Measurements from ENCODE around the gene ITPR2. TPM values are rescaled to one million over a fixed set of nuclear protein-coding genes. Genes with fewer than 3 reads are reported as not detected.

Gene ITPR2
- total RNA-seq, 2 donors from 2014 or later: 44.3 to 55.5 TPM

DNA sequence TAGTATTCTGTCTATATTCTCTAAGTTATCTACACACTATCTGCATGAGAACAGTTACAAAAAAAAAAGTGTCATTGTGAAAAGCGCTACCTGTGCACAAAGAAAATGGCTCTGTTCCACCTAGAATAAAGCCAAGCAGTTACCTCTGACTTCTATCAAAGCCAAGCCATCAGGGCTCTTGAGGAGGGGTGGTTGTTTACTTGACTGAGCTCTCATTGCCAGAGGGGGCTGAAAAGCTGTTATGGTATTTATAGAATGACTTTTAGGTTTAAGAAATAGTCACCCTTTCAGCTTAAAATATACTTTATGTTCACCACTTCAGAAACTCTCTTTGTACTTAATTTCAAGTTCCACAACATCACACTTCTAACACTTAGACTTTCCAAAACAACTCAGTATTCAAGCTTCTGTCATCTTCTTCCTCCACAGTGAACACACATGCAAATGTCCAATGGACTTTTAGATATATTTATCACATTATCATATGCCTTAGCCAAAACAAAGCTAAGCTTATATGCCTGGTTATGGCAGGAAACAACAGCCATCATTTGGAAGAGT lies 7.5 kb downstream of the ITPR2 start:
- ATAC-seq (replicated peaks in 1 of 2) (no peak), DNase-seq (no peak)
- Mint-ChIP-seq H3K27me3 (ENCODE audit: low read depth) (no peaks in the 10 kb centered on the region), H3K4me1 (ENCODE audit: low read depth) (peaks cover 64% of the 10 kb centered on the region), H3K4me3 (no peak overlapping the region), H3K36me3 (ENCODE audit: insufficient read depth in 2 of 2) (peaks cover 0 to 4% of the 10 kb centered on the region in 2 donors), H3K9me3 (no peaks in the 10 kb centered on the region), H3K27ac (no peak overlapping the region)

DNA sequence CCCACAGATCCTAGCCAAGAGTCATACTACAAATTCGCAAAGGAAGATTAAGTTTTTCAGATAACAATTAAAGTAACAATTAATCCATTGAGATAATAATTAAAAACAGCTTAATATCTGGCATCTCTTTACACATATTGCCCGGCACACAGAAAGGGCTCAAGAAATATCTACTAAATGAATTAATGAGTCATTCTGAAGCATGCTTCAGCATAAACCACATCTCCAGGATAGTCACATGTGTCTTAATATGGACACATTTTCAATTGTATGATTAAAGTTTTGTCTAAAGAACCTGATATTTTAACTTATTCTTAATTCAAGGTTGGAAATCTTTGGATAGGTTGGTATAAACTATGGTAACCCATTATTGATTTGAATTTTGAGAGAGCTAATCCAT lies 9.6 kb downstream of the ITPR2 start:
- no peaks in the 10 kb centered on the region for H3K9me3 Mint-ChIP-seq
- H3K4me1 Mint-ChIP-seq (ENCODE audit: low read depth): peaks cover 42% of the 10 kb centered on the region
- no peak for ATAC-seq (replicated peaks in 1 of 2)
- H3K27ac Mint-ChIP-seq: no peak overlapping the region
- DNase-seq: no peak
- no peaks in the 10 kb centered on the region for H3K27me3 Mint-ChIP-seq (ENCODE audit: low read depth)
- no peak overlapping the region for H3K4me3 Mint-ChIP-seq
- H3K36me3 Mint-ChIP-seq (ENCODE audit: insufficient read depth in 2 of 2): no peaks in the 10 kb centered on the region

DNA sequence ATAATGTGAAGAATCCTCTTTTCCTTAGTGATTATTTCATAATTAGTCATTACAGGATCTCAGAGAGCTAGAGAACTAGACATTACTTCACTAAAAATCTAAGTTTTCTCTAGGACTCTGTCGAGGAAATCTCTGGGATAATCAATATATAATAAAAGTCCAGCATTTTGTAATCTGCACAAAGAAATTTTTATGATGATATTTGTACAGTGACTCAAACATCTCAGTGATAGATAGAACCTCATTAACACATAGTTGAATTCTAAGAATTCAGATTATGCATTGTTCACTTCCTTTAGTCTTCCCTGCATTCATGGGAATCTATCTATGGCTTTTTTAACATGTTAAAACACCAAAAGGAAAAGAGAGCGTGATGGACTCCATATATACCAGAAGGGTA lies 11.0 kb downstream of the ITPR2 start:
- Mint-ChIP-seq H3K36me3 (ENCODE audit: insufficient read depth in 2 of 2) (no peaks in the 10 kb centered on the region), H3K9me3 (no peaks in the 10 kb centered on the region), H3K27me3 (ENCODE audit: low read depth) (no peaks in the 10 kb centered on the region), H3K4me3 (no peak overlapping the region), H3K4me1 (ENCODE audit: low read depth) (peaks cover 31% of the 10 kb centered on the region), H3K27ac (no peak overlapping the region)
- ATAC-seq (replicated peaks in 1 of 2) (no peak), DNase-seq (no peak)

DNA sequence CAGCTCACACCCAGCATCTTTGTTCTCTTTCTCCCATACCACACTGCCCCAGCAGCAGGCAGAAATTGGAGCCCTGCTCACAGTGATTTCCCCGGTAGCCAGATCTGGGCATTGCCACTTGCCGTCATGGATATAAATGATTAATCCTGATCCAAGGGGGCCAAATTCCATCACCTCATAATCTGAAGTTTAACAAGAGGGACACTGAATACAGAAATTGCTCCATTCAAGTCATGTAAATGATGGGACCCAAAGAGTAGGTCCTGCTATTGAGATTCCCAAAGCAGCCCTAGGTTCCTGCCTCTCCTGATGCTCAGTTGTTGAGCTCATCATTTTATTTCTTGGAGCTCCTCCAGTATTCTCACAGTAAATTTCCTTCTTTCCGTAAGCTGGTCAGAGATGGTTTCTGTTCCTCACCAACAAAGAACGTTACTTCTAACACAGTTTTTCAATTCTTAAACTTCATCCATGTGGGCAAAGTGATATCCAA lies 11.7 kb downstream of the ITPR2 start:
- Mint-ChIP-seq H3K36me3 (ENCODE audit: insufficient read depth in 2 of 2) (peaks cover 0 to under 1% of the 10 kb centered on the region in 2 donors), H3K4me1 (ENCODE audit: low read depth) (peaks cover 23% of the 10 kb centered on the region), H3K9me3 (no peaks in the 10 kb centered on the region), H3K27ac (no peak overlapping the region), H3K27me3 (ENCODE audit: low read depth) (no peaks in the 10 kb centered on the region), H3K4me3 (no peak overlapping the region)
- no peak for DNase-seq
- no peak for ATAC-seq (replicated peaks in 1 of 2)

DNA sequence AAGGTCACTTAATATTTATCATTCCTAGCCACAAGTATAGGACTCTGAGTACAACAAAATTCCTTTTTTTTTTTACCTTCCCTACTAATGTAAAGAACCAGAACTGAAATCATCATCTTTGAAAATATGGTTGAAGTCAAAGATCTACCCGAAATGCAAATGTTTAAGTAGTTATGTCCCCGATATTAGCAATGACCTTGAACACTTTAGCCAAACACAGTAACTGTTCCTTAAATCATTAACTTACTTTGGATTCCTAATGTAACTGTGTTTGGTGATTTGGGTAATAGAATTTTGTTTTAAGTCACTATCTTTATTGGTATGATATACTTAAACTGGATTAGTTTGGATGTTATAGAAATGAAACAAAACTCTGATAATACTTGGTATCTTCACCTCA lies 14.4 kb downstream of the ITPR2 start:
- H3K36me3 Mint-ChIP-seq (ENCODE audit: insufficient read depth in 2 of 2): peaks cover 0 to 2% of the 10 kb centered on the region in 2 donors
- ATAC-seq (replicated peaks in 1 of 2): no peak
- no peaks in the 10 kb centered on the region for H3K27me3 Mint-ChIP-seq (ENCODE audit: low read depth)
- no peak for DNase-seq
- no peak overlapping the region for H3K4me3 Mint-ChIP-seq
- H3K9me3 Mint-ChIP-seq: no peaks in the 10 kb centered on the region
- H3K4me1 Mint-ChIP-seq (ENCODE audit: low read depth): peaks cover 8% of the 10 kb centered on the region
- no peak overlapping the region for H3K27ac Mint-ChIP-seq

DNA sequence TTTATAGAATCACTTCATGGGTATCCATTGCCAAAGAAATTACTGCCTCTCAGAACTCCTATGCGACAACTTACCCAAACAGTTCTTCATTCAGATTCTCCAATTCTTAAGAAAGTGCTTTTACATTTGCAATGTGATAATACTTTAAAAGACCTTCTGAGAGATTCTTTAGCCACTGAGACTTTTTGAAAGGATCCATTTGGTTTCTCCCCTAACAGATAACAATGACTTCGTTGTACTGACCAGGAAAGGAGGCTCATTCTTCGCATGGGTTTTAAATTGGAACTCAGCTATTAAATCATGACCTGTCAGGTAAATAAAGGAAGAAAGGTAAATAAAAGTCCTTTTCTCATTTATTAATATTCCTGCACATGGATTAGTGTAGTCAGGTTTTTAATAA lies 14.8 kb downstream of the ITPR2 start:
- Mint-ChIP-seq H3K27ac (no peak overlapping the region), H3K4me3 (no peak overlapping the region), H3K9me3 (no peaks in the 10 kb centered on the region), H3K36me3 (ENCODE audit: insufficient read depth in 2 of 2) (peaks cover 0 to 2% of the 10 kb centered on the region in 2 donors), H3K4me1 (ENCODE audit: low read depth) (peaks cover 3% of the 10 kb centered on the region), H3K27me3 (ENCODE audit: low read depth) (no peaks in the 10 kb centered on the region)
- ATAC-seq (replicated peaks in 1 of 2): no peak
- DNase-seq: no peak

DNA sequence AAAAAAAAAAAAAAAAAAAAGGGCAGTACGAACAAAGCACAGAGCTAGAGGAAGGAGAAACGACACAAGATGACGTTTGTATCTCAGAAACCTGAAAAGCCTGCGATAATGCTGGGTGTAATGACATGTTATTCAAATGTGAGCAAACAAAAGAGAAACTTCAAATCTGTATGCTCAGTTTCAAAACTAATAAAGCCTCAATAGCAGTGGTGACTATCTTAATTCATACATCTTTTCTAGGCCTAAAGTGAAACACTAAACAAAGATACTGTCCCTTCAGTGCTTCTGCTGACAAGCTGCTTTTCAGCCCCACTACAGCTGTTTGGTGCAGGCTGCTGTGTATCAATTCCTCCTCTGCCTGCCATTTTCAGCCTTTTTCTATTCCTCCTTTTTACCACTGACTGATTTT lies 15.8 kb downstream of the ITPR2 start:
- H3K9me3 Mint-ChIP-seq: no peaks in the 10 kb centered on the region
- H3K4me1 Mint-ChIP-seq (ENCODE audit: low read depth): no peaks in the 10 kb centered on the region
- peak overlapping the region in 1 of 2 donors; percentile 3 for H3K4me3 Mint-ChIP-seq
- H3K36me3 Mint-ChIP-seq (ENCODE audit: insufficient read depth in 2 of 2): peaks cover 0 to 2% of the 10 kb centered on the region in 2 donors
- peak in 1 of 2 donors; percentile 39 for ATAC-seq (replicated peaks in 1 of 2)
- no peak for DNase-seq
- H3K27me3 Mint-ChIP-seq (ENCODE audit: low read depth): no peaks in the 10 kb centered on the region
- peak overlapping the region; percentile 14 for H3K27ac Mint-ChIP-seq

DNA sequence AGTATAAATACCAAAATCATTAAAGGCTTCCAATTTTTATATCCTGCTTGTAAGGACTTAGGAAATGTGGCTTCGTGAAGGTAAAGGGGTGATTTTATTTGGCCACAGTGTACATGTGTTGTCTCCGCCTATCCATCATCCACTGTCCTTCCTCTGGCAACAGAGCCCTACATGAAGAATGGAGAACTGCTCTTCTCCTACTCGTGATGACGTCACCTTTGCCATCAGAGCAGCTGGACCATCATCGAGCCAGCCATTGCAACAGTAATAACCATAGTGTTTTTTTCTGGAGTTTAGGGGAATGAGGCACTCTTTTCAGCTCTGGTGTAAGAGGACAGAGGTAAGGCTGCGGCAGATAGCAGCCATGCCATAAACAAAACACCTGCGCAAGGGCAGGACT lies 19.2 kb downstream of the ITPR2 start:
- Mint-ChIP-seq H3K4me3 (no peak overlapping the region), H3K27me3 (ENCODE audit: low read depth) (no peaks in the 10 kb centered on the region), H3K27ac (no peak overlapping the region), H3K4me1 (ENCODE audit: low read depth) (peaks cover 12% of the 10 kb centered on the region), H3K36me3 (ENCODE audit: insufficient read depth in 2 of 2) (peaks cover 0 to 2% of the 10 kb centered on the region in 2 donors), H3K9me3 (no peaks in the 10 kb centered on the region)
- DNase-seq: no peak
- no peak for ATAC-seq (replicated peaks in 1 of 2)

DNA sequence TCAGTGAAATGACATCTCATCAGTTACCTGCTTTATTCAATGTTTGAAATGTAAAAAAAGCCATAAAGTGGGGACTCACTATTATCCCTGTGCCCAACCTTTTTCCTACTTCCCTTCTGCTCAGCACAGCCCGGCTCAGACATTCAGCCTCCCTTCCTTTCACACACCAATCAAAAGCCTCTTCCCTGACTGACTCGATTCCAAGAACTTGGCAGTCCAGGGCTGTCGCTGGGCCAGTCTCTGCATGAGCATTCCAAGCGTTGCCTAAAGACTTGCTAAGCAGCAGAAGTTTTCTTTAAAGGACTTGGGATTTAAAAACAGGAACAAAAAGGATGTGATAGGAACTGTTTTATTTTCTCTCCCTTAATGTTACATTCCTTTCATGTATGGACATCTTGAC lies 22.7 kb downstream of the ITPR2 start:
- no peak for DNase-seq
- no peak for ATAC-seq (replicated peaks in 1 of 2)
- H3K4me1 Mint-ChIP-seq (ENCODE audit: low read depth): peaks cover 32% of the 10 kb centered on the region
- no peaks in the 10 kb centered on the region for H3K36me3 Mint-ChIP-seq (ENCODE audit: insufficient read depth in 2 of 2)
- H3K9me3 Mint-ChIP-seq: no peaks in the 10 kb centered on the region
- no peak overlapping the region for H3K4me3 Mint-ChIP-seq
- H3K27ac Mint-ChIP-seq: no peak overlapping the region
- no peaks in the 10 kb centered on the region for H3K27me3 Mint-ChIP-seq (ENCODE audit: low read depth)

DNA sequence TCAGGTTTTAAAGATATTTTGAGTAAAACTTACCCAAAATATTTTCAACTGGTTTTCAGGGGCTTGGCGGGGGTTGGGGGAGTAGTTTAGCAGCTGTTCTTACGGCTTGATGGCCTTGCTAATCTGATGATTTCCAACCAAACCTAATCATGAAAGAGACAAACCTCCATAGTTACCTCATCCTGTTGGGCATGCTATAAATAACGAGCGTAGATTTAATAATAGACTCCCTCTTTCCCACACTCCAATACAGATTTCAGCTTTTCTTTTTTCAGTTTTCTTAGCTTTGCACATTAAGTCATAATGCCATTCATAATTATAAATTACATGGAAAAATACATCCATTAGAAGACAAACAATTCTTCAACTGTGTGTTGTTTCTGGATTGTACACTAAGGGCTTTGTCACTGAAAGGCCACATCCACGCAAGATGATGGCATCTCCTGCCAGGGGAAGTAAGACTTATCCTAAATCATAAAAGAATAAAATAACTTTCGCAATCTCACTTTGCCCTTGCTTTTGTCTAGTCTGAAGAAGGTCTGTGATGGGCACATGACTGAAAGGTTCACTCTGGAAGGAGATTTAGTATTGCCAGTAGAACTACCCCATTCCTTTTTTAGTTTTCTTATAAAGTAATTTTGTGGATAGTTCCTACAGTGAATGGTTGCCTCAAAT lies 23.2 kb downstream of the ITPR2 start:
- DNase-seq: no peak
- no peaks in the 10 kb centered on the region for H3K27me3 Mint-ChIP-seq (ENCODE audit: low read depth)

DNA sequence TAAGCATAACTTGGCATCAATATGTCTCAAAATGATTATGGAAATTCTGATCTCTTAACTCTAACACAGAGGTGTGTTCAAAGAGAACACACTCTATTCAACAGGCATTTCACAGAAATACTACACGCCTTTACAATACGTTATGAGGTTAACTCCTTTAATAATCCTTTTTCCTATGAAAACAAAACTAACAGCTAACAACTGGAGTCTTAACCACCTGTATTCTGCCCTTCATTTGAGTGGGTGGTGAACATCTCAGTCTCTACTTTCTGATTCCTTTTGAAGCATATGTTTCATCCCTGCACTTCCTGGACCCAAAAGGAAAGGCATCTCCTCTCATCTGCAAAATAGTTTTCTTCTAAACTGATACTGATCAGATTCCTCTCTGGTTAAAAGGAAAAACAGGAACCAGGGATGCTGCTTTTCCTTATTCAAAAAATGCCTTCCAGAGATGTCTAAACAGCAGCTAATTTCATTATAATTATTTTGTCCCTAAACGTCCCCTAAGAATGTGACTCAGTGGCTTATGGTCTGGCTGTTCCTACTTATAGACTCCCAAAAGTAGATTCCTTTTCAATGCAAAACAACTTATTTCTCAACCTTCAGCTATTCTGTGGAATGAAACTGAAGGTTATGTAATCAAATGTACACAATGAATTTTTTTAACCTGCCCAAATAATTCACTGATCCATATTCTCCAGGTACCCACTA lies 24.1 kb downstream of the ITPR2 start:
- Mint-ChIP-seq H3K27me3 (ENCODE audit: low read depth) (no peaks in the 10 kb centered on the region), H3K4me1 (ENCODE audit: low read depth) (peaks cover 46% of the 10 kb centered on the region), H3K9me3 (no peaks in the 10 kb centered on the region), H3K27ac (peak overlapping the region; percentile 28), H3K4me3 (peak overlapping the region; percentile 5 to 53), H3K36me3 (ENCODE audit: insufficient read depth in 2 of 2) (no peaks in the 10 kb centered on the region)
- DNase-seq (no peak), ATAC-seq (replicated peaks in 1 of 2) (peak; percentile 51 to 58)

More for the DNA sequence above, 23.2 kb downstream of the ITPR2 start:
- peak overlapping the region; percentile 28 for H3K27ac Mint-ChIP-seq
- no peaks in the 10 kb centered on the region for H3K36me3 Mint-ChIP-seq (ENCODE audit: insufficient read depth in 2 of 2)
- no peaks in the 10 kb centered on the region for H3K9me3 Mint-ChIP-seq
- H3K4me1 Mint-ChIP-seq (ENCODE audit: low read depth): peaks cover 38% of the 10 kb centered on the region
- no peak for ATAC-seq (replicated peaks in 1 of 2)
- H3K4me3 Mint-ChIP-seq: peak overlapping the region in 1 of 2 donors; percentile 53

DNA sequence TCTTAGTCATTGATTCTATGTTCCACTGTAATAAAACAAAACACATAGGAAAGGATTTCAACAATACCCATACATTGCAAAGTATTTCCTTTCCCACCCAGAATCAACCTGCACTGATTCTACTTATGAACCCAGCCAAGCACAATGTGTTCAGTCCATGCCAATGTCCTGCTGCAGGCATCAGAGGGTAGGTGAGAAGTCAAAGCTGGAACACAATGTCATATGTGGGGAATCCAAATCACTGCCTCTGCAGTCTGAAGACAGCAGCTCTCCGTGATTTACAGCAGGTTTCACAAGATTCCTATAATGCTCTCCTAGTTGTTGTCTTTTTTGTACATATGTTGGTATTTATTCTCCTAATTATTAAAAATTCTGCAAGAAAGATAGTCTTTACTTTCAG lies 25.7 kb downstream of the ITPR2 start:
- H3K36me3 Mint-ChIP-seq (ENCODE audit: insufficient read depth in 2 of 2): no peaks in the 10 kb centered on the region
- ATAC-seq (replicated peaks in 1 of 2) (no peak), DNase-seq (no peak)
- no peak overlapping the region for H3K27ac Mint-ChIP-seq
- no peak overlapping the region for H3K4me3 Mint-ChIP-seq
- H3K27me3 Mint-ChIP-seq (ENCODE audit: low read depth): no peaks in the 10 kb centered on the region
- no peaks in the 10 kb centered on the region for H3K9me3 Mint-ChIP-seq
- peaks cover 56% of the 10 kb centered on the region for H3K4me1 Mint-ChIP-seq (ENCODE audit: low read depth)

DNA sequence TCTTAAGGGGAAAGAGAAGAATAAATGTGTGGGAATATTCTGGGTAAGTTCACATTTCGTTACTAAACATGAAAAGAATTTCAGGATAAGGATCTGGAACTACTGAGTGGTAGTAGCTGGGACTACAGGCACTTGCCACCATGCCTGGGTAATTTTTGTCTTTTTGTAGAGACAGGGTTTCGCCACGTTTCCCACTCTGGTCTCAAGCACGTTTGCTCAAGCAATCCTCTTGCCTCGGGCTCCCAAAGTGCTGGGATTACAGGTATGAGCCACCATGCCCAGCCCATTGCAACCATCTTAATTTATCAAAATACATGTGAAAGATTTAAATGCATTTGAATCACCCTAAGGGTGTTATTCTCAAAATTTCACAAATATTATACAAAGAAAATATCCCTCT lies 26.4 kb downstream of the ITPR2 start:
- Mint-ChIP-seq H3K27ac (no peak overlapping the region), H3K36me3 (ENCODE audit: insufficient read depth in 2 of 2) (no peaks in the 10 kb centered on the region), H3K4me3 (no peak overlapping the region), H3K4me1 (ENCODE audit: low read depth) (peaks cover 56% of the 10 kb centered on the region), H3K27me3 (ENCODE audit: low read depth) (no peaks in the 10 kb centered on the region), H3K9me3 (no peaks in the 10 kb centered on the region)
- no peak for ATAC-seq (replicated peaks in 1 of 2)
- no peak for DNase-seq
